Colon (tissue), 2 donors: ENCODE data around the gene LAG3.
"Not testable (repeated sequence)": the region's sequence is repeated elsewhere in the genome, so short reads cannot be mapped to it uniquely, and the experiment has no call there.

Experiments
- FAIRE-seq: peaks from 2 replicates; lab custom pipeline; 2012; peaks lifted over from hg19 to GRCh38; lab: Jason Lieb, UNC
- donor health status: control.
- donor health status: control.

LAG3 gene

GRCh38 chr12:6772331-6772695 is at the start of gene LAG3:
LAG3 (plus strand) TSS chr12:6772520; CDS start chr12:6772853, 333 bp downstream.
- FAIRE-seq: no peak

GRCh38 chr12:6722863-6723262 is 49.5 kb upstream of the LAG3 start:
- FAIRE-seq: no peak

- FAIRE-seq: peak; percentile 55
Measured at GRCh38 chr12:6723607-6724408, 48.5 kb upstream of the LAG3 start, which contains the start of gene COPS7A. COPS7A (plus strand) TSS chr12:6724046; CDS start chr12:6724657, 611 bp downstream.

- no peak for FAIRE-seq
Measured at GRCh38 chr12:6724409-6724797, 47.9 kb upstream of the LAG3 start.

- no peak for FAIRE-seq
Measured at GRCh38 chr12:6725350-6725749, 47.0 kb upstream of the LAG3 start.

- FAIRE-seq: no peak
Measured at GRCh38 chr12:6729186-6729585, 43.1 kb upstream of the LAG3 start.

- FAIRE-seq: no peak
Measured at GRCh38 chr12:6730169-6730568, 42.2 kb upstream of the LAG3 start.

GRCh38 chr12:6734506-6735387 is 37.6 kb upstream of the LAG3 start:
- no peak for FAIRE-seq

- FAIRE-seq: no peak
Measured at GRCh38 chr12:6735448-6736191, 36.7 kb upstream of the LAG3 start.

- FAIRE-seq: no peak
Measured at GRCh38 chr12:6736754-6737153, 35.6 kb upstream of the LAG3 start.

GRCh38 chr12:6742080-6742479 is 30.2 kb upstream of the LAG3 start:
- not testable (repeated sequence) for FAIRE-seq

- no peak for FAIRE-seq
Measured at GRCh38 chr12:6742834-6743233, 29.5 kb upstream of the LAG3 start.

GRCh38 chr12:6743300-6743699 is 29.0 kb upstream of the LAG3 start:
- FAIRE-seq: not testable (repeated sequence)

GRCh38 chr12:6745741-6746525 is 26.4 kb upstream of the LAG3 start:
- FAIRE-seq: no peak

- FAIRE-seq: no peak
Measured at GRCh38 chr12:6747216-6747615, 25.1 kb upstream of the LAG3 start.

- no peak for FAIRE-seq
Measured at GRCh38 chr12:6748761-6749160, 23.6 kb upstream of the LAG3 start.

- FAIRE-seq: no peak
Measured at GRCh38 chr12:6750506-6750905, 21.8 kb upstream of the LAG3 start.

GRCh38 chr12:6751767-6752166 is 20.6 kb upstream of the LAG3 start:
- FAIRE-seq: no peak

GRCh38 chr12:6752167-6752920 is 20.0 kb upstream of the LAG3 start:
- FAIRE-seq: no peak

GRCh38 chr12:6752921-6753771 is 19.2 kb upstream of the LAG3 start, which contains the start of gene MLF2:
MLF2 (minus strand) TSS chr12:6753141; CDS start chr12:6752334, 807 bp downstream.
- no peak for FAIRE-seq
